Vagina (tissue), 2 donors: ENCODE measurements around the gene SLC12A8. TPM values are rescaled to one million over a fixed set of nuclear protein-coding genes. Genes with fewer than 3 reads are reported as not detected.
A peak's percentile ranks its signal among the peaks of the same experiment; 100 is the strongest.

Experiments
- DNase-seq, 2 donors: peaks; one replicate each; pipeline ENCODE4 v3.0.0-alpha.2; 2017; ENCODE audit errors: extremely low spot score in 2 of 2
- H3K27ac ChIP-seq: fragments of 200-600 bp; sonication (generic); one replicate; pipeline ENCODE4 v1.5.1; 2019
- H3K27me3 ChIP-seq: fragments of 200-600 bp; sonication (generic); one replicate; pipeline ENCODE4 v1.5.1; 2019
- H3K36me3 ChIP-seq, 2 donors: fragments of 200-600 bp; sonication (generic); one replicate each; pipeline ENCODE4 v1.5.1; 2017 to 2019
- H3K4me1 ChIP-seq: fragments of 200-600 bp; sonication (generic); one replicate; pipeline ENCODE4 v1.5.1; 2019
- H3K4me3 ChIP-seq, 2 donors: fragments of 200-600 bp; sonication (generic); 1 replicate in 1 of 2; 2 replicates in 1 of 2; pipeline ENCODE4 v1.5.1; 2016 to 2019
- H3K9me3 ChIP-seq: fragments of 200-600 bp; sonication (generic); one replicate; pipeline ENCODE4 v1.5.1; 2019
- POLR2A ChIP-seq, 2 donors: fragments of 450-650 bp; IDR thresholded peaks; one replicate each; pipeline ENCODE4 v1.6.1; 2017; ENCODE audit warnings: antibody characterized with exemption in 2 of 2, mild to moderate bottlenecking in 2 of 2, moderate library complexity in 2 of 2
- POLR2AphosphoS5 ChIP-seq, 2 donors: sonication (generic); formaldehyde crosslinking; IDR thresholded peaks; one replicate each; pipeline ENCODE4 v1.9.0; 2017; ENCODE audit warnings: antibody characterized with exemption in 2 of 2, mild to moderate bottlenecking in 2 of 2, low read depth in 1 of 2; ENCODE audit not compliant: insufficient read depth in 1 of 2
- intact Hi-C: fragments of 100-400 bp; cut with DNase I; formaldehyde crosslinking; loops from one replicate; pipeline ENCODE4 v1.15.1; 2023
- total RNA-seq: library from RNA; depleted of rRNA; stranded (reverse); fragments of >200 nt; gene quantifications from one replicate; pipeline ENCODE4 v1.2.3, GENCODE V29; 2016
- TF ChIP-seq, protein P1 (sequence below), 3 experiments: fragments of 450-650 bp in 2 of 3; fragments of 200-600 bp in 1 of 3; sonication (generic) in 1 of 3; IDR thresholded peaks; one replicate each; pipeline ENCODE4 v1.5.1; 2017 to 2019; ENCODE audit warnings: antibody characterized with exemption in 3 of 3, mild to moderate bottlenecking in 2 of 3, moderate library complexity in 2 of 3

SLC12A8 gene
- total RNA-seq, 1 donor from 2014 or later: 6.1 TPM

GRCh38 chr3:125042725-125043406 lies 169.7 kb downstream of the SLC12A8 start:
- Histone ChIP-seq H3K9me3 (no peaks in the 10 kb centered on the region), H3K4me3 (peak overlapping the region; percentile 18 to 22), H3K4me1 (peaks cover 95% of the 10 kb centered on the region), H3K27ac (peak overlapping the region; percentile 87), H3K36me3 (no peaks in the 10 kb centered on the region), H3K27me3 (no peaks in the 10 kb centered on the region)
- DNase-seq: no peak
- intact Hi-C loops: no loop called here
- TF ChIP-seq POLR2AphosphoS5 (IDR thresholded peaks at IDR 0.05; ENCODE audit: insufficient read depth in 1 of 2, low read depth in 1 of 2): peak; percentile 48 to 59
- TF ChIP-seq, protein P1, sequence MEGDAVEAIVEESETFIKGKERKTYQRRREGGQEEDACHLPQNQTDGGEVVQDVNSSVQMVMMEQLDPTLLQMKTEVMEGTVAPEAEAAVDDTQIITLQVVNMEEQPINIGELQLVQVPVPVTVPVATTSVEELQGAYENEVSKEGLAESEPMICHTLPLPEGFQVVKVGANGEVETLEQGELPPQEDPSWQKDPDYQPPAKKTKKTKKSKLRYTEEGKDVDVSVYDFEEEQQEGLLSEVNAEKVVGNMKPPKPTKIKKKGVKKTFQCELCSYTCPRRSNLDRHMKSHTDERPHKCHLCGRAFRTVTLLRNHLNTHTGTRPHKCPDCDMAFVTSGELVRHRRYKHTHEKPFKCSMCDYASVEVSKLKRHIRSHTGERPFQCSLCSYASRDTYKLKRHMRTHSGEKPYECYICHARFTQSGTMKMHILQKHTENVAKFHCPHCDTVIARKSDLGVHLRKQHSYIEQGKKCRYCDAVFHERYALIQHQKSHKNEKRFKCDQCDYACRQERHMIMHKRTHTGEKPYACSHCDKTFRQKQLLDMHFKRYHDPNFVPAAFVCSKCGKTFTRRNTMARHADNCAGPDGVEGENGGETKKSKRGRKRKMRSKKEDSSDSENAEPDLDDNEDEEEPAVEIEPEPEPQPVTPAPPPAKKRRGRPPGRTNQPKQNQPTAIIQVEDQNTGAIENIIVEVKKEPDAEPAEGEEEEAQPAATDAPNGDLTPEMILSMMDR (IDR thresholded peaks at IDR 0.05): no peak

DNA sequence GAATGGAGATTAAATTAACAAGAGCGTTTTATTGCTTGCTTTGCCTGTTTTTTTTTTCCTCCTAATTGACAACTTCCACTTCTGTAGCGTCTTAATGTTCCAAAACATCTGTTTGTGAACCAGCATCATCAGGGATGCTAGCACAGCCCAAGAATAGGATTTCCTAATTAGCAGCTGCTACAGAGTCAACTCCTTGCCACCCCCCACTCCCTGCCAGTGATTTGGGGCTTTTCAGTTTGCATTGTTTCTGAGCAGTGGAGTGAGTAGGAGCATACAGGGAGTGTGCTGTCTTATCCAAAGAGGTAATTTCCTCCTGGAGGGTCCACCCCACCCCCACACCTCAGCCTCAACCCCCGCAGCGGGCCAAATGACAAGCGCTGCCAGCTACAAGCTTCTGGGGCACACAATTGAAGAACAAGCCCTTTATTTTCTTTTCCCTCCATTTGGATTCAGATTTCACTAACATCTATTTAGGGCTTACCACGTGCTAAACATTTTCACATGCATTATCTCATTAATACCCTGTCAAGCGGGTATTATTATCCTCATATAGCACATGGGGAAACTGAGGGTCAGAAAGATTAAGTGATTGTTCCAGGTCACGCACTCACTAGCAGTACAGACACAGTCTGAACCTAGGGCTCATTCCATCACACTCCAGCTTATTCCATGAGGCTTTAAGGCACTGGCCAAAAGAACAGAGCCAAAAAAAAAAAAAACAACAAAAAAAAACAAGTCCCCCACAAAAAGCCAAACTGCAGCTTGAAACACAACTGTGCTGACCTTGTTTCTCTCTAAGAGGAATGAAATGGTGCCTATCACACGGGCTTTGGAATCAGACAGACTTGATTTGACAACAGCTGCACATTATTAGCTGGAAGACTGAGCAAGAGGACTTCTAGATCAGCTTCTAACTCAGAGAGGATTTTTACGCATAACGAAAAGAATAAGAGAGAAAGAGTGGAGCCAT lies 173.1 kb downstream of the SLC12A8 start:
- H3K27ac ChIP-seq: peak overlapping the region; percentile 78
- intact Hi-C loops: no loop called here

GRCh38 chr3:125037498-125038150 lies 174.9 kb downstream of the SLC12A8 start:
- no peak overlapping the region for H3K4me3 ChIP-seq
- H3K27ac ChIP-seq: peak overlapping the region; percentile 78
- no peak for DNase-seq
- H3K4me1 ChIP-seq: peaks cover 65% of the 10 kb centered on the region
- H3K27me3 ChIP-seq: no peaks in the 10 kb centered on the region
- no peaks in the 10 kb centered on the region for H3K9me3 ChIP-seq
- H3K36me3 ChIP-seq: no peaks in the 10 kb centered on the region
- intact Hi-C loops: no loop called here
- TF ChIP-seq POLR2A (IDR thresholded peaks at IDR 0.05) (no peak), POLR2AphosphoS5 (IDR thresholded peaks at IDR 0.05; ENCODE audit: insufficient read depth in 1 of 2, low read depth in 1 of 2) (peak in 1 of 2 donors; percentile 70)
- TF ChIP-seq, protein P1 (IDR thresholded peaks at IDR 0.05): no peak

More for the DNA sequence above, 173.1 kb downstream of the SLC12A8 start:
- Histone ChIP-seq H3K36me3 (no peaks in the 10 kb centered on the region), H3K27me3 (no peaks in the 10 kb centered on the region), H3K4me3 (no peak overlapping the region), H3K9me3 (no peaks in the 10 kb centered on the region), H3K4me1 (peaks cover 73% of the 10 kb centered on the region)
- DNase-seq: no peak
- TF ChIP-seq POLR2AphosphoS5 (IDR thresholded peaks at IDR 0.05; ENCODE audit: insufficient read depth in 1 of 2, low read depth in 1 of 2): peak in 1 of 2 donors; percentile 6
- no peak for TF ChIP-seq POLR2A (IDR thresholded peaks at IDR 0.05)
- TF ChIP-seq, protein P1 (IDR thresholded peaks at IDR 0.05): no peak

DNA sequence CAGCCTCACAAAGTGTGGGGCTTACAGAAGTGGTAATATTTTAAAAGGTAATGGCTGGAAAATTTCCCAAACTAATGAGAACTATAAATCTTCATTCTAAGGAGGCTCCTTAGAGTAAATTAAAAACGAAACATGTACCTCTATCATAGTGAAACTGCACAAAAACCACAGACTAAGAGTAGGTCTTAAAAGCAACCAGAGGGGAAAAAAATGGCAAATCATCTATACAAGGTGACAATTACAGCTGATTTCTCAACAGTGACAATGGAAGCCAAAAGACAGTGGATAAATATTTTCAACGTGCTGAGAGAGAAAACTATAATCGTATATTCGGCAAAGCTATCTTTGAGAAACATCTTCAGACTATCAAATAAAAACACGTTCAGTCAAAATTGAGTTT lies 177.3 kb downstream of the SLC12A8 start:
- TF ChIP-seq POLR2AphosphoS5 (IDR thresholded peaks at IDR 0.05; ENCODE audit: insufficient read depth in 1 of 2, low read depth in 1 of 2) (no peak), POLR2A (IDR thresholded peaks at IDR 0.05) (no peak)
- TF ChIP-seq, protein P1 (IDR thresholded peaks at IDR 0.05): no peak
- Histone ChIP-seq H3K4me3 (no peak overlapping the region), H3K9me3 (no peaks in the 10 kb centered on the region), H3K36me3 (no peaks in the 10 kb centered on the region), H3K27ac (no peak overlapping the region), H3K27me3 (no peaks in the 10 kb centered on the region), H3K4me1 (peaks cover 46% of the 10 kb centered on the region)
- intact Hi-C loops: no loop called here
- DNase-seq: no peak
